WTC11 (cell line): Measurements from ENCODE around the gene CUTA. TPM values are rescaled to one million over a fixed set of nuclear protein-coding genes. Genes with fewer than 3 reads are reported as not detected.

Experiments used
- CBFB ChIP-seq: sonication (generic); formaldehyde crosslinking; IDR thresholded peaks from 2 replicates; pipeline ENCODE4 v1.8.1; 2022; ENCODE audit warnings: mild to moderate bottlenecking, low read depth, missing genetic modification reagents
- CREB1 ChIP-seq: sonication (generic); formaldehyde crosslinking; IDR thresholded peaks from 2 replicates; pipeline ENCODE4 v1.8.0; 2023; ENCODE audit warnings: mild to moderate bottlenecking, missing genetic modification reagents
- EMX1 ChIP-seq: fragments of 250-450 bp; sonication (Bioruptor Pico); IDR thresholded peaks from 2 replicates; pipeline ENCODE4 v1.8.0; 2021; ENCODE audit warnings: mild to moderate bottlenecking
- FOXK1 ChIP-seq: sonication (generic); formaldehyde crosslinking; IDR thresholded peaks from 2 replicates; pipeline ENCODE4 v1.8.0; 2022; ENCODE audit warnings: mild to moderate bottlenecking, moderate library complexity, missing genetic modification reagents
- FOXP1 ChIP-seq: sonication (generic); formaldehyde crosslinking; IDR thresholded peaks from 2 replicates; pipeline ENCODE4 v1.8.0; 2022; ENCODE audit warnings: missing genetic modification reagents, mild to moderate bottlenecking, moderate library complexity, borderline replicate concordance
- GTF2I ChIP-seq: fragments of 250-450 bp; sonication (Bioruptor Pico); conservative IDR thresholded peaks from 2 replicates; pipeline ENCODE4 v1.4.0; 2021; ENCODE audit warnings: mild to moderate bottlenecking
- IRF2 ChIP-seq: sonication (generic); formaldehyde crosslinking; IDR thresholded peaks from 2 replicates; pipeline ENCODE4 v1.8.0; 2022; ENCODE audit warnings: low read depth, missing genetic modification reagents, borderline replicate concordance
- MXD4 ChIP-seq: fragments of 250-450 bp; sonication (Bioruptor Pico); IDR thresholded peaks from 2 replicates; pipeline ENCODE4 v1.8.0; 2021; ENCODE audit warnings: mild to moderate bottlenecking, moderate library complexity, borderline replicate concordance
- MYBL2 ChIP-seq: sonication (generic); formaldehyde crosslinking; IDR thresholded peaks from 2 replicates; pipeline ENCODE4 v1.8.1; 2023; ENCODE audit warnings: mild to moderate bottlenecking, moderate library complexity, missing genetic modification reagents
- NFYB ChIP-seq: sonication (generic); formaldehyde crosslinking; conservative IDR thresholded peaks from 2 replicates; pipeline ENCODE4 v1.8.0; 2022; ENCODE audit warnings: low read depth, missing genetic modification reagents
- NR3C1 ChIP-seq: sonication (generic); formaldehyde crosslinking; conservative IDR thresholded peaks from 2 replicates; pipeline ENCODE4 v1.8.1; 2023; ENCODE audit warnings: low read depth, mild to moderate bottlenecking, missing genetic modification reagents
- RELA ChIP-seq: sonication (generic); formaldehyde crosslinking; IDR thresholded peaks from 2 replicates; pipeline ENCODE4 v1.8.1; 2022; ENCODE audit warnings: missing genetic modification reagents, mild to moderate bottlenecking, borderline replicate concordance
- SMAD4 ChIP-seq: sonication (generic); formaldehyde crosslinking; IDR thresholded peaks from 2 replicates; pipeline ENCODE4 v1.8.0; 2022; ENCODE audit warnings: mild to moderate bottlenecking, missing genetic modification reagents
- SP1 ChIP-seq: sonication (generic); formaldehyde crosslinking; conservative IDR thresholded peaks from 2 replicates; pipeline ENCODE4 v1.8.1; 2022; ENCODE audit warnings: missing genetic modification reagents
- TP53 ChIP-seq: sonication (generic); formaldehyde crosslinking; IDR thresholded peaks from 2 replicates; pipeline ENCODE4 v1.8.1; 2023; ENCODE audit warnings: mild to moderate bottlenecking, missing genetic modification reagents
- ZNF138 ChIP-seq: sonication (generic); formaldehyde crosslinking; conservative IDR thresholded peaks from 2 replicates; pipeline ENCODE4 v1.8.1; 2022; ENCODE audit warnings: mild to moderate bottlenecking, moderate library complexity, missing genetic modification reagents
- ZNF219 ChIP-seq: sonication (generic); formaldehyde crosslinking; IDR thresholded peaks from 2 replicates; pipeline ENCODE4 v1.8.0; 2023; ENCODE audit warnings: missing genetic modification reagents, mild to moderate bottlenecking, borderline replicate concordance
- ZNF416 ChIP-seq: fragments of 250-450 bp; sonication (Bioruptor Pico); IDR thresholded peaks from 2 replicates; pipeline ENCODE4 v1.9.0; 2021; ENCODE audit warnings: mild to moderate bottlenecking, inconsistent platforms
- total RNA-seq: library from RNA; stranded (reverse); gene quantifications from 3 replicates; pipeline ENCODE4 v1.2.3, GENCODE V29; 2021
- TF ChIP-seq, protein P1 (sequence below): fragments of 250-450 bp; sonication (Bioruptor Pico); conservative IDR thresholded peaks from 2 replicates; pipeline ENCODE4 v1.9.0; 2021; ENCODE audit warnings: mild to moderate bottlenecking
- TF ChIP-seq, protein P2 (sequence below): fragments of 250-450 bp; sonication (Bioruptor Pico); IDR thresholded peaks from 2 replicates; pipeline ENCODE4 v1.9.0; 2021; ENCODE audit warnings: mild to moderate bottlenecking
- TF ChIP-seq, protein P3 (sequence below): fragments of 250-450 bp; sonication (Bioruptor Pico); IDR thresholded peaks from 2 replicates; pipeline ENCODE4 v1.9.0; 2021; ENCODE audit warnings: mild to moderate bottlenecking
- TF ChIP-seq, protein P4 (sequence below): sonication (generic); formaldehyde crosslinking; conservative IDR thresholded peaks from 2 replicates; pipeline ENCODE4 v1.8.1; 2023; ENCODE audit warnings: mild to moderate bottlenecking, low read depth, missing genetic modification reagents, moderate library complexity
- TF ChIP-seq, protein P5 (sequence below): sonication (generic); formaldehyde crosslinking; IDR thresholded peaks from 2 replicates; pipeline ENCODE4 v1.8.1; 2022; ENCODE audit warnings: missing genetic modification reagents, borderline replicate concordance
- TF ChIP-seq, protein P6 (sequence below): sonication (generic); formaldehyde crosslinking; IDR thresholded peaks from 2 replicates; pipeline ENCODE4 v1.8.0; 2023; ENCODE audit warnings: missing genetic modification reagents
- TF ChIP-seq, protein P7 (sequence below): sonication (generic); formaldehyde crosslinking; IDR thresholded peaks from 2 replicates; pipeline ENCODE4 v1.8.1; 2023; ENCODE audit warnings: mild to moderate bottlenecking, missing genetic modification reagents
- TF ChIP-seq, protein P8 (sequence below): sonication (generic); formaldehyde crosslinking; IDR thresholded peaks from 2 replicates; pipeline ENCODE4 v1.8.1; 2022; ENCODE audit warnings: mild to moderate bottlenecking, missing genetic modification reagents, moderate library complexity, borderline replicate concordance

The CUTA gene
- total RNA-seq, 1 experiment from 2014 or later, result 247 TPM

DNA sequence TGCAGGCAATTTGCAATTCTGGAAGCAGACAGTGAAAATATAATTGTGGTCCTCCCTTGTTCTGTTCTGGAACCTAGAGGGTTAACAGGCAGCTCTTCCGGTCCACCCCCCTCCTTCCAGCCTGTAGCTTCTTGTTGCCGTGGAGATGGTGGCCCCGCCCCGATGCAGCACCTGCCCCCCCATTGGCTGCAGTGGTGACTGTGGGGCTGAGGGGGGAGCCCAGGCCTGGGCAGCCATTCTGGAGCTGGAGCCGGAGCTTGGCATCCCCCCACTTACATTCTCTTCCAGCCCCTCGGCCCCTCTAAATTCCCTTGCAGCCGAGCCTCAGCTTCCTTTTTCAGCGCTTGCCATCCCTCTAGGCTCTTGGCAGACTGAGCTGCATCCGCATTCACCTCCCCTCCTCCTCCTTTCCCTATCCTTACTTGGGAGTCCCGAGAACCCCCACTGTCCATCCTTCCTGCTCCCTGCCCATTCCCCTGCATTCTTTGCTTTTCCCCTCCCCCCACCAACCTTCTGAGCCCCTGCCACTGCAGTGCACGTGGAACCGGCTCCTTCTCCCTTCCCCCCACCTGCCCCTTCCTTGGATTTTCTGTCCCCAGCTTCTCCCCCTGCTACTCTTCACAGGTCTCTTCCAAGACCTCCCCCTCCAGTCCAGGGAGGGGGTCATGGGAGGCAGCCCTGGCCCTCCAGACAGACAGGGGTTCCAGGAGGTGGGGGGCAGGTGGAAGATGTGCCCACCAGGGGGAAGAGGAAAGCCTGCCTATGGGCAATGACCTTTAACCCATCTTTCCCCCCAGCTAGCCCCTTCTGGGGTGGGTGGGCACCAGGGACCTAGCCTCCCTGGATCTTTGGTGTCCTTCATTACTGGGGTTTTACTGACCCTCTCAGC is 13.3 kb upstream of the CUTA start (continued):
- TF ChIP-seq, protein P1, sequence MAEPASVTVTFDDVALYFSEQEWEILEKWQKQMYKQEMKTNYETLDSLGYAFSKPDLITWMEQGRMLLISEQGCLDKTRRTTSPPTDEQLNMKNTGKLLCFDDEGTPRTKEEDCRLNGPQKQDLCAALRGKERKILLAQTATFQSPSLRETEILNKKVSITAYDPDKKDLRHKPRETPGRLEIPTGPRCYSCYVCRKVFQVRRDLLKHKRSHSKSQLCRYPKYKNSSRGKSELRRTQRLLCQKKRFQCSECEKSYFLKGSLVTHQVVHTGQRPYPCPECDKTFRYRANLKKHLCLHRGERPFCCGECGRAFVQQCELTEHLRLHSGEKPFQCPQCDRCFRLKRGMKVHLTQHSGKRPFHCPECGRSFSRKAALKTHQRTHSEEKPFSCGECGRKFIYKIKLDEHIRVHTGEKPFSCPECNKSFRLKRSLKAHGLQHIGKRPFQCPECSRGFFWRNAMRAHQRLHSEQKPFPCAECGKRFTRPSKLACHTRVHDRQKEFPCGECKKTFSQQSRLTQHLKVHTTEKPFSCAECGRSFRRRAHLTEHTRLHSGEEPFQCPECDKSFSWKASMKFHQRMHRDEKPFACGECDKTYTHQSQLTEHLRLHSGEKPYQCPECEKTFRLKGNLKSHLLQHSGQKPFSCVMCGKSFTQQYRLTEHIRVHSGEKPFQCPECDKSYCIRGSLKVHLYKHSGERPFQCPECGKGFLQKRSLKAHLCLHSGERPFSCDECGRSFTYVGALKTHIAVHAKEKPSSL (CRISPR knock-in tag), result no peak
- TF ChIP-seq EMX1 (CRISPR knock-in tag) (no peak), SMAD4 (CRISPR knock-in tag) (no peak), CBFB (CRISPR knock-in tag) (no peak), FOXP1 (CRISPR knock-in tag) (no peak), SP1 (CRISPR knock-in tag) (peak; percentile 75), MXD4 (CRISPR knock-in tag) (no peak), IRF2 (CRISPR knock-in tag) (no peak), RELA (CRISPR knock-in tag) (no peak), ZNF416 (CRISPR knock-in tag) (no peak), GTF2I (CRISPR knock-in tag) (no peak), TP53 (CRISPR knock-in tag) (no peak), ZNF138 (no peak), NR3C1 (CRISPR knock-in tag) (no peak), NFYB (CRISPR knock-in tag) (0 out of 2 replicates have a peak, but pooled peaks have one; percentile 29), ZNF219 (no peak), MYBL2 (CRISPR knock-in tag) (no peak), FOXK1 (CRISPR knock-in tag) (peak; percentile 56; the same call in 1 of the 2 replicates), CREB1 (CRISPR knock-in tag) (no peak)
- TF ChIP-seq, protein P2, sequence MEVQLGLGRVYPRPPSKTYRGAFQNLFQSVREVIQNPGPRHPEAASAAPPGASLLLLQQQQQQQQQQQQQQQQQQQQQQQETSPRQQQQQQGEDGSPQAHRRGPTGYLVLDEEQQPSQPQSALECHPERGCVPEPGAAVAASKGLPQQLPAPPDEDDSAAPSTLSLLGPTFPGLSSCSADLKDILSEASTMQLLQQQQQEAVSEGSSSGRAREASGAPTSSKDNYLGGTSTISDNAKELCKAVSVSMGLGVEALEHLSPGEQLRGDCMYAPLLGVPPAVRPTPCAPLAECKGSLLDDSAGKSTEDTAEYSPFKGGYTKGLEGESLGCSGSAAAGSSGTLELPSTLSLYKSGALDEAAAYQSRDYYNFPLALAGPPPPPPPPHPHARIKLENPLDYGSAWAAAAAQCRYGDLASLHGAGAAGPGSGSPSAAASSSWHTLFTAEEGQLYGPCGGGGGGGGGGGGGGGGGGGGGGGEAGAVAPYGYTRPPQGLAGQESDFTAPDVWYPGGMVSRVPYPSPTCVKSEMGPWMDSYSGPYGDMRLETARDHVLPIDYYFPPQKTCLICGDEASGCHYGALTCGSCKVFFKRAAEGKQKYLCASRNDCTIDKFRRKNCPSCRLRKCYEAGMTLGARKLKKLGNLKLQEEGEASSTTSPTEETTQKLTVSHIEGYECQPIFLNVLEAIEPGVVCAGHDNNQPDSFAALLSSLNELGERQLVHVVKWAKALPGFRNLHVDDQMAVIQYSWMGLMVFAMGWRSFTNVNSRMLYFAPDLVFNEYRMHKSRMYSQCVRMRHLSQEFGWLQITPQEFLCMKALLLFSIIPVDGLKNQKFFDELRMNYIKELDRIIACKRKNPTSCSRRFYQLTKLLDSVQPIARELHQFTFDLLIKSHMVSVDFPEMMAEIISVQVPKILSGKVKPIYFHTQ, result no peak
- TF ChIP-seq, protein P3, sequence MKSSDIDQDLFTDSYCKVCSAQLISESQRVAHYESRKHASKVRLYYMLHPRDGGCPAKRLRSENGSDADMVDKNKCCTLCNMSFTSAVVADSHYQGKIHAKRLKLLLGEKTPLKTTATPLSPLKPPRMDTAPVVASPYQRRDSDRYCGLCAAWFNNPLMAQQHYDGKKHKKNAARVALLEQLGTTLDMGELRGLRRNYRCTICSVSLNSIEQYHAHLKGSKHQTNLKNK (CRISPR knock-in tag), result no peak
- TF ChIP-seq, protein P4, sequence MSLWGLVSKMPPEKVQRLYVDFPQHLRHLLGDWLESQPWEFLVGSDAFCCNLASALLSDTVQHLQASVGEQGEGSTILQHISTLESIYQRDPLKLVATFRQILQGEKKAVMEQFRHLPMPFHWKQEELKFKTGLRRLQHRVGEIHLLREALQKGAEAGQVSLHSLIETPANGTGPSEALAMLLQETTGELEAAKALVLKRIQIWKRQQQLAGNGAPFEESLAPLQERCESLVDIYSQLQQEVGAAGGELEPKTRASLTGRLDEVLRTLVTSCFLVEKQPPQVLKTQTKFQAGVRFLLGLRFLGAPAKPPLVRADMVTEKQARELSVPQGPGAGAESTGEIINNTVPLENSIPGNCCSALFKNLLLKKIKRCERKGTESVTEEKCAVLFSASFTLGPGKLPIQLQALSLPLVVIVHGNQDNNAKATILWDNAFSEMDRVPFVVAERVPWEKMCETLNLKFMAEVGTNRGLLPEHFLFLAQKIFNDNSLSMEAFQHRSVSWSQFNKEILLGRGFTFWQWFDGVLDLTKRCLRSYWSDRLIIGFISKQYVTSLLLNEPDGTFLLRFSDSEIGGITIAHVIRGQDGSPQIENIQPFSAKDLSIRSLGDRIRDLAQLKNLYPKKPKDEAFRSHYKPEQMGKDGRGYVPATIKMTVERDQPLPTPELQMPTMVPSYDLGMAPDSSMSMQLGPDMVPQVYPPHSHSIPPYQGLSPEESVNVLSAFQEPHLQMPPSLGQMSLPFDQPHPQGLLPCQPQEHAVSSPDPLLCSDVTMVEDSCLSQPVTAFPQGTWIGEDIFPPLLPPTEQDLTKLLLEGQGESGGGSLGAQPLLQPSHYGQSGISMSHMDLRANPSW, result no peak
- TF ChIP-seq, protein P5, sequence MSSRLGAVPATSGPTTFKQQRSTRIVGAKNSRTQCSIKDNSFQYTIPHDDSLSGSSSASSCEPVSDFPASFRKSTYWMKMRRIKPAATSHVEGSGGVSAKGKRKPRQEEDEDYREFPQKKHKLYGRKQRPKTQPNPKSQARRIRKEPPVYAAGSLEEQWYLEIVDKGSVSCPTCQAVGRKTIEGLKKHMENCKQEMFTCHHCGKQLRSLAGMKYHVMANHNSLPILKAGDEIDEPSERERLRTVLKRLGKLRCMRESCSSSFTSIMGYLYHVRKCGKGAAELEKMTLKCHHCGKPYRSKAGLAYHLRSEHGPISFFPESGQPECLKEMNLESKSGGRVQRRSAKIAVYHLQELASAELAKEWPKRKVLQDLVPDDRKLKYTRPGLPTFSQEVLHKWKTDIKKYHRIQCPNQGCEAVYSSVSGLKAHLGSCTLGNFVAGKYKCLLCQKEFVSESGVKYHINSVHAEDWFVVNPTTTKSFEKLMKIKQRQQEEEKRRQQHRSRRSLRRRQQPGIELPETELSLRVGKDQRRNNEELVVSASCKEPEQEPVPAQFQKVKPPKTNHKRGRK (CRISPR knock-in tag), result no peak
- TF ChIP-seq, protein P6, sequence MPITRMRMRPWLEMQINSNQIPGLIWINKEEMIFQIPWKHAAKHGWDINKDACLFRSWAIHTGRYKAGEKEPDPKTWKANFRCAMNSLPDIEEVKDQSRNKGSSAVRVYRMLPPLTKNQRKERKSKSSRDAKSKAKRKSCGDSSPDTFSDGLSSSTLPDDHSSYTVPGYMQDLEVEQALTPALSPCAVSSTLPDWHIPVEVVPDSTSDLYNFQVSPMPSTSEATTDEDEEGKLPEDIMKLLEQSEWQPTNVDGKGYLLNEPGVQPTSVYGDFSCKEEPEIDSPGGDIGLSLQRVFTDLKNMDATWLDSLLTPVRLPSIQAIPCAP (CRISPR knock-in tag), result no peak
- TF ChIP-seq, protein P7, sequence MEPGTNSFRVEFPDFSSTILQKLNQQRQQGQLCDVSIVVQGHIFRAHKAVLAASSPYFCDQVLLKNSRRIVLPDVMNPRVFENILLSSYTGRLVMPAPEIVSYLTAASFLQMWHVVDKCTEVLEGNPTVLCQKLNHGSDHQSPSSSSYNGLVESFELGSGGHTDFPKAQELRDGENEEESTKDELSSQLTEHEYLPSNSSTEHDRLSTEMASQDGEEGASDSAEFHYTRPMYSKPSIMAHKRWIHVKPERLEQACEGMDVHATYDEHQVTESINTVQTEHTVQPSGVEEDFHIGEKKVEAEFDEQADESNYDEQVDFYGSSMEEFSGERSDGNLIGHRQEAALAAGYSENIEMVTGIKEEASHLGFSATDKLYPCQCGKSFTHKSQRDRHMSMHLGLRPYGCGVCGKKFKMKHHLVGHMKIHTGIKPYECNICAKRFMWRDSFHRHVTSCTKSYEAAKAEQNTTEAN (CRISPR knock-in tag), result no peak
- TF ChIP-seq, protein P8, sequence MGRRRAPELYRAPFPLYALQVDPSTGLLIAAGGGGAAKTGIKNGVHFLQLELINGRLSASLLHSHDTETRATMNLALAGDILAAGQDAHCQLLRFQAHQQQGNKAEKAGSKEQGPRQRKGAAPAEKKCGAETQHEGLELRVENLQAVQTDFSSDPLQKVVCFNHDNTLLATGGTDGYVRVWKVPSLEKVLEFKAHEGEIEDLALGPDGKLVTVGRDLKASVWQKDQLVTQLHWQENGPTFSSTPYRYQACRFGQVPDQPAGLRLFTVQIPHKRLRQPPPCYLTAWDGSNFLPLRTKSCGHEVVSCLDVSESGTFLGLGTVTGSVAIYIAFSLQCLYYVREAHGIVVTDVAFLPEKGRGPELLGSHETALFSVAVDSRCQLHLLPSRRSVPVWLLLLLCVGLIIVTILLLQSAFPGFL (CRISPR knock-in tag), result no peak
